Osteoblast (primary cell): ENCODE measurements around the gene SRC. TPM values are rescaled to one million over a fixed set of nuclear protein-coding genes. Genes with fewer than 3 reads are reported as not detected.
A peak's percentile ranks its signal among the peaks of the same experiment; 100 is the strongest.

Experiments used
- DNase-seq: peaks from one replicate; pipeline ENCODE4 v3.0.0; 2011; ENCODE audit warnings: low spot score, mixed read lengths; ENCODE audit not compliant: insufficient read length; ENCODE audit errors: missing footprints
- H2AFZ ChIP-seq: 2 replicates; pipeline ENCODE4 v1.6.0; 2011; ENCODE audit warnings: mild to moderate bottlenecking, low read length
- H3K27ac ChIP-seq: 2 replicates; pipeline ENCODE4 v1.5.1; 2011; ENCODE audit warnings: mild to moderate bottlenecking, low read depth, low read length, moderate library complexity
- H3K27me3 ChIP-seq: 2 replicates; pipeline ENCODE4 v1.6.0; 2012; ENCODE audit warnings: mild to moderate bottlenecking, control low read depth, inconsistent platforms, low read length, moderate library complexity; ENCODE audit not compliant: insufficient read depth
- H3K36me3 ChIP-seq: 2 replicates; pipeline ENCODE4 v1.5.1; 2011; ENCODE audit warnings: mild to moderate bottlenecking, low read length, control low read depth, moderate library complexity; ENCODE audit not compliant: insufficient read depth
- H3K4me1 ChIP-seq: 2 replicates; pipeline ENCODE4 v1.5.1; 2011; ENCODE audit warnings: mild to moderate bottlenecking, low read length, control low read depth, moderate library complexity; ENCODE audit not compliant: insufficient read depth
- H3K4me2 ChIP-seq: 2 replicates; pipeline ENCODE4 v1.6.0; 2011; ENCODE audit warnings: mild to moderate bottlenecking, low read length; ENCODE audit not compliant: insufficient read depth
- H3K4me3 ChIP-seq: fragments of 200-600 bp; sonication (generic); 3 replicates; pipeline ENCODE4 v1.5.1; 2012; ENCODE audit warnings: mild to moderate bottlenecking, low read length, inconsistent platforms; ENCODE audit not compliant: insufficient read depth
- H3K79me2 ChIP-seq: 2 replicates; pipeline ENCODE4 v1.6.0; 2012; ENCODE audit warnings: mild to moderate bottlenecking, low read length, control low read depth, inconsistent platforms; ENCODE audit not compliant: insufficient read depth
- H3K9me3 ChIP-seq: 2 replicates; pipeline ENCODE4 v1.5.1; 2011; ENCODE audit warnings: low read depth, low read length, control low read depth
- H4K20me1 ChIP-seq: 2 replicates; pipeline ENCODE4 v1.6.0; 2012; ENCODE audit warnings: mild to moderate bottlenecking, low read length, control low read depth; ENCODE audit not compliant: insufficient read depth
- total RNA-seq: library from RNA; depleted of rRNA; stranded (reverse); fragments of >200 nt; gene quantifications from 2 replicates; pipeline ENCODE4 v1.2.3, GENCODE V29; 2012
- TF ChIP-seq, protein P1 (sequence below): IDR thresholded peaks from 2 replicates; pipeline ENCODE4 v1.5.1; 2011; ENCODE audit warnings: mild to moderate bottlenecking, low read depth, low read length, moderate library complexity; ENCODE audit errors: extremely low read depth

The SRC gene
- total RNA-seq, 1 donor = 22.4 TPM

GRCh38 chr20:37362821-37363220 lies 16.9 kb downstream of the SRC start:
- TF ChIP-seq, protein P1, sequence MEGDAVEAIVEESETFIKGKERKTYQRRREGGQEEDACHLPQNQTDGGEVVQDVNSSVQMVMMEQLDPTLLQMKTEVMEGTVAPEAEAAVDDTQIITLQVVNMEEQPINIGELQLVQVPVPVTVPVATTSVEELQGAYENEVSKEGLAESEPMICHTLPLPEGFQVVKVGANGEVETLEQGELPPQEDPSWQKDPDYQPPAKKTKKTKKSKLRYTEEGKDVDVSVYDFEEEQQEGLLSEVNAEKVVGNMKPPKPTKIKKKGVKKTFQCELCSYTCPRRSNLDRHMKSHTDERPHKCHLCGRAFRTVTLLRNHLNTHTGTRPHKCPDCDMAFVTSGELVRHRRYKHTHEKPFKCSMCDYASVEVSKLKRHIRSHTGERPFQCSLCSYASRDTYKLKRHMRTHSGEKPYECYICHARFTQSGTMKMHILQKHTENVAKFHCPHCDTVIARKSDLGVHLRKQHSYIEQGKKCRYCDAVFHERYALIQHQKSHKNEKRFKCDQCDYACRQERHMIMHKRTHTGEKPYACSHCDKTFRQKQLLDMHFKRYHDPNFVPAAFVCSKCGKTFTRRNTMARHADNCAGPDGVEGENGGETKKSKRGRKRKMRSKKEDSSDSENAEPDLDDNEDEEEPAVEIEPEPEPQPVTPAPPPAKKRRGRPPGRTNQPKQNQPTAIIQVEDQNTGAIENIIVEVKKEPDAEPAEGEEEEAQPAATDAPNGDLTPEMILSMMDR = no peak
- Histone ChIP-seq H3K4me3 (no peak overlapping the region), H3K4me2 (no peak overlapping the region), H3K4me1 (no peaks in the 10 kb centered on the region), H3K27ac (no peak overlapping the region), H2AFZ (no peak overlapping the region), H3K27me3 (no peaks in the 10 kb centered on the region), H3K36me3 (peaks cover 21% of the 10 kb centered on the region), H4K20me1 (peaks cover 55% of the 10 kb centered on the region), H3K9me3 (no peaks in the 10 kb centered on the region), H3K79me2 (peaks cover 66% of the 10 kb centered on the region)
- peak; percentile 38 for DNase-seq

- Histone ChIP-seq H3K36me3 (peaks cover 21% of the 10 kb centered on the region), H3K27ac (no peak overlapping the region), H2AFZ (no peak overlapping the region), H3K27me3 (no peaks in the 10 kb centered on the region), H3K4me2 (no peak overlapping the region), H4K20me1 (peaks cover 49% of the 10 kb centered on the region), H3K9me3 (no peaks in the 10 kb centered on the region), H3K79me2 (peaks cover 60% of the 10 kb centered on the region), H3K4me1 (no peaks in the 10 kb centered on the region), H3K4me3 (no peak overlapping the region)
- TF ChIP-seq, protein P1 = no peak
- peak; percentile 41 for DNase-seq
Measured at GRCh38 chr20:37363221-37364012, 17.5 kb downstream of the SRC start.

DNA sequence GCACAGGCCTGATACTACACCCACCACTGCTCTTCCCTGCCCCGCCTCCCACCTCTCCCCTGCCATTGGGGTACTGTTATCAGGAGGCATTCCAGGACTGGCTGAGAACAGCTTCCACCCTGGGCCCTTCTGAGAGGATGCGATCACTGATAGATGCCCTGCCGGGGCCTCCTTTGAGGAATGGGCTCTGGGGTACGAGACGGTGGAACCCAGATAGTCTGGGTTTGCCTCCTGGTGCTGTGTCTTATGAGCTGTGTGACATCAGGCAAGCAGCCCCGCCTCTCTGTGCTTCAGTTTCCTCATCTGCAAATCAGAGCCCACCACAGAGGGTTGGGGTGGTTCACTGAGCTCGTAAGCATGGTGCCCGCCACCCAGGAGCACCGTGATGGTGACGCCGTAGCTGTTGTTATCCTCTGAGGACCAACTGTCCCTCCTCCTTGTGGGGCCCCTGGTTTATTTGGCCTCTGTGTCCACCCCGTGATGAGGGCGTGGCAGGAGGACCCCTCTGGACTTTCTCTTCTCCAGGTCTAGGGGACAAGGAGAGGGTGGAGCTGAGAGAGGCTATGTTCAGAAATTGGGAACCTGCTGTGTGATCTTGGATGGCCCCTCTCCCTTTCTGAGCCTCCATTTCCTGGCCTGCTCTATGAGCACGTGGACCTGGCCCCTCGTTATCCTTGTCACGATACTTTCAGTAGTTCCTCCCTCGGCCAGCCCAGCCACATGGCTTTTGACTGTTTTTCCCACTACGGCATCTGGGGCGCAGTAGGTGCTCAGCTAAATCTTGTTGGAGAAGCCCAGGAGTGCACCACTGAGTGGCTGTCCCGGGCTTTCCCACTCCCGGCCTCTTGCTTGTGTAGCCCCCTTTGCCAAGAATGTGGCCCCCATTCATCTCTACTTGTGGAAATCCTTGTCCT lies 18.3 kb downstream of the SRC start:
- Histone ChIP-seq H3K79me2 (peaks cover 52% of the 10 kb centered on the region), H3K4me1 (no peaks in the 10 kb centered on the region)
- TF ChIP-seq, protein P1 = no peak

DNA sequence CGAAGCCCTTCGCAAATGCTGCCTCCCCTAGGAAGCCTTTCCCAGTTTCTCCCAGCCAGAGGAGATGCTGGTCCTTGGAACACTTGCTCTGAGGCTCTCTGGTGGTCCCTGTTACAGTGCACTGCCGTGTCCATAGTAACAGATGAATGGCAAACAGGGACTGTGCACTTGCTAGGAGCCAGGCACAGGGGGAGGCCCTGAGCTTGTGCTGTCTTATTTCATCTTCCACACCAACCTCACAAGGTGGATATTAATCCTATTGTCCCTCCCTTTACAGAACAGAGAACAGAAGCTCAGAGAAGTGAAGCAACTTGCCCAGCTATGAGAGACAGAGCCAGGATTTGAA lies 19.0 kb downstream of the SRC start:
- Histone ChIP-seq H3K36me3 (peaks cover 21% of the 10 kb centered on the region), H3K4me3 (no peak overlapping the region), H3K27me3 (no peaks in the 10 kb centered on the region), H3K4me1 (no peaks in the 10 kb centered on the region), H3K4me2 (no peak overlapping the region), H3K79me2 (peaks cover 48% of the 10 kb centered on the region), H4K20me1 (peaks cover 37% of the 10 kb centered on the region), H2AFZ (no peak overlapping the region), H3K9me3 (no peaks in the 10 kb centered on the region), H3K27ac (no peak overlapping the region)
- peak; percentile 5 for DNase-seq
- TF ChIP-seq, protein P1 = no peak

More for the DNA sequence above, 18.3 kb downstream of the SRC start:
- H3K27ac ChIP-seq = no peak overlapping the region
- no peaks in the 10 kb centered on the region for H3K9me3 ChIP-seq
- no peak overlapping the region for H2AFZ ChIP-seq
- no peak for DNase-seq
- H4K20me1 ChIP-seq = peaks cover 41% of the 10 kb centered on the region
- H3K4me2 ChIP-seq = no peak overlapping the region
- no peak overlapping the region for H3K4me3 ChIP-seq
- H3K36me3 ChIP-seq = peaks cover 21% of the 10 kb centered on the region
- H3K27me3 ChIP-seq = no peaks in the 10 kb centered on the region
